Aorta (tissue), 5 donors: Measurements from ENCODE around the gene COG7. TPM values are rescaled to one million over a fixed set of nuclear protein-coding genes. Genes with fewer than 3 reads are reported as not detected.
A peak's percentile ranks its signal among the peaks of the same experiment; 100 is the strongest.

Source experiments
- ATAC-seq: fragments of 200-7000 bp; cut with Tn5 transposase; one replicate; pipeline ENCODE4 v1.9.1; 2022; ENCODE audit warnings: moderate library complexity; ENCODE audit not compliant: low FRiP score
- DNase-seq, 2 donors: peaks; one replicate each; pipeline ENCODE4 v3.0.0-alpha.2; 2020
- H3K27ac ChIP-seq, 2 donors: one replicate each; pipeline ENCODE4 v1.5.1; 2013; ENCODE audit warnings: low read length in 2 of 2, mild to moderate bottlenecking in 2 of 2, moderate library complexity in 2 of 2, control low read depth in 1 of 2, inconsistent platforms in 1 of 2, low read depth in 1 of 2
- H3K27me3 ChIP-seq, 2 donors: one replicate each; pipeline ENCODE4 v1.6.1; 2013; ENCODE audit warnings: control low read depth in 1 of 2, low read length in 1 of 2, mild to moderate bottlenecking in 1 of 2, moderate library complexity in 1 of 2; ENCODE audit not compliant: insufficient read depth in 2 of 2, control insufficient read depth in 1 of 2
- H3K36me3 ChIP-seq, 2 donors: one replicate each; pipeline ENCODE4 v1.6.1; 2013; ENCODE audit warnings: control low read depth in 1 of 2, low read length in 1 of 2, mild to moderate bottlenecking in 1 of 2; ENCODE audit not compliant: insufficient read depth in 2 of 2, control insufficient read depth in 1 of 2
- H3K4me1 ChIP-seq, 2 donors: one replicate each; pipeline ENCODE4 v1.6.1; 2013; ENCODE audit warnings: low read length in 2 of 2, control low read depth in 1 of 2, mild to moderate bottlenecking in 1 of 2, moderate library complexity in 1 of 2; ENCODE audit not compliant: insufficient read depth in 2 of 2, control insufficient read depth in 1 of 2
- H3K4me3 ChIP-seq, 2 donors: one replicate each; pipeline ENCODE4 v1.5.1; 2013; ENCODE audit warnings: low read length in 2 of 2, control low read depth in 1 of 2, mild to moderate bottlenecking in 1 of 2
- H3K9me3 ChIP-seq: one replicate; pipeline ENCODE4 v1.6.1; 2013; ENCODE audit warnings: mild to moderate bottlenecking, low read length; ENCODE audit not compliant: control insufficient read depth
- WGBS, 2 donors: extraction: QIAGEN DNeasy Blood & Tissue Kit; methylation state at CpG; one replicate each; pipeline ENCODE4 v1.1.7; 2013; 5-methylcytosine and 5-hydroxymethylcytosine counted together
- intact Hi-C, 2 donors: fragments of 100-400 bp; cut with DNase I; formaldehyde crosslinking; loops; one replicate each; pipeline versions ENCODE4 v1.14.2 to v1.15.0; 2022
- polyA plus RNA-seq, 2 donors: library from polyadenylated mRNA; stranded (reverse); fragments of 200-250 nt; gene quantifications; one replicate each; pipeline ENCODE4 v1.2.3, GENCODE V29; 2013
- total RNA-seq, 2 donors: library from RNA; stranded (reverse); fragmentation: NEBNext Ultra II Directional; extraction: Animal tissue kit (Norgen Biotek cat#: 25700); gene quantifications; one replicate each; pipeline ENCODE4 v1.2.1, GENCODE V29; 2021
- donor health status: healthy with polysubstance abuse.
- donor health status: Bipolar disorder and iron deficiency.
- donor health status: DM: no; HTN: no; CAD: no.
- donor health status: DM: no; HTN: no; CAD: no.
- donor health status: DM: yes; HTN: yes; CAD: no.

COG7 gene
- total and polyA plus RNA-seq, 4 donors = 12.5 to 50.2 (median 22.8) TPM

- Histone ChIP-seq H3K4me3 (no peak overlapping the region), H3K36me3 (peaks cover 18 to 23% of the 10 kb centered on the region in 2 donors)
These were observed 42.8 kb downstream of the COG7 start for GRCh38 chr16:23410176-23410575.

GRCh38 chr16:23409522-23409921 lies 43.5 kb downstream of the COG7 start:
- Histone ChIP-seq H3K4me3 (no peak overlapping the region), H3K36me3 (peaks cover 18 to 19% of the 10 kb centered on the region in 2 donors), H3K9me3 (no peaks in the 10 kb centered on the region), H3K27me3 (no peaks in the 10 kb centered on the region), H3K27ac (no peak overlapping the region), H3K4me1 (no peaks in the 10 kb centered on the region)
- no peak for ATAC-seq
- DNase-seq = no peak
- intact Hi-C loops = no loop called here
- 62 to 83% methylated on average over 2 of the region's 2 CpGs for WGBS, 2 donors

More at GRCh38 chr16:23410176-23410575, 42.8 kb downstream of the COG7 start:
- Histone ChIP-seq H3K27me3 (no peaks in the 10 kb centered on the region), H3K27ac (no peak overlapping the region), H3K9me3 (no peaks in the 10 kb centered on the region), H3K4me1 (no peaks in the 10 kb centered on the region)
- WGBS, 2 donors = 71 to 75% methylated on average over 4 of the region's 4 CpGs
- DNase-seq (no peak), ATAC-seq (no peak)
- intact Hi-C loops = no loop called here

GRCh38 chr16:23408823-23409298 lies 44.1 kb downstream of the COG7 start:
- H3K4me1 ChIP-seq = no peaks in the 10 kb centered on the region
- WGBS, 2 donors = 66 to 69% methylated on average over 7 of the region's 7 CpGs
- no peaks in the 10 kb centered on the region for H3K27me3 ChIP-seq
- intact Hi-C loops = no loop called here
- no peak overlapping the region for H3K4me3 ChIP-seq
- H3K9me3 ChIP-seq = no peaks in the 10 kb centered on the region
- no peak overlapping the region for H3K27ac ChIP-seq
- H3K36me3 ChIP-seq = peaks cover 13 to 17% of the 10 kb centered on the region in 2 donors
- no peak for DNase-seq
- ATAC-seq = peak; percentile 64

GRCh38 chr16:23408242-23408822 lies 44.7 kb downstream of the COG7 start:
- intact Hi-C loops = no loop called here
- Histone ChIP-seq H3K27me3 (no peaks in the 10 kb centered on the region), H3K4me3 (no peak overlapping the region), H3K36me3 (peaks cover 13 to 19% of the 10 kb centered on the region in 2 donors), H3K4me1 (no peaks in the 10 kb centered on the region), H3K9me3 (no peaks in the 10 kb centered on the region), H3K27ac (no peak overlapping the region)
- no peak for DNase-seq
- peak; percentile 26 for ATAC-seq
- 93 to 97% methylated on average over 10 to 21 of the region's 21 CpGs for WGBS, 2 donors

DNA sequence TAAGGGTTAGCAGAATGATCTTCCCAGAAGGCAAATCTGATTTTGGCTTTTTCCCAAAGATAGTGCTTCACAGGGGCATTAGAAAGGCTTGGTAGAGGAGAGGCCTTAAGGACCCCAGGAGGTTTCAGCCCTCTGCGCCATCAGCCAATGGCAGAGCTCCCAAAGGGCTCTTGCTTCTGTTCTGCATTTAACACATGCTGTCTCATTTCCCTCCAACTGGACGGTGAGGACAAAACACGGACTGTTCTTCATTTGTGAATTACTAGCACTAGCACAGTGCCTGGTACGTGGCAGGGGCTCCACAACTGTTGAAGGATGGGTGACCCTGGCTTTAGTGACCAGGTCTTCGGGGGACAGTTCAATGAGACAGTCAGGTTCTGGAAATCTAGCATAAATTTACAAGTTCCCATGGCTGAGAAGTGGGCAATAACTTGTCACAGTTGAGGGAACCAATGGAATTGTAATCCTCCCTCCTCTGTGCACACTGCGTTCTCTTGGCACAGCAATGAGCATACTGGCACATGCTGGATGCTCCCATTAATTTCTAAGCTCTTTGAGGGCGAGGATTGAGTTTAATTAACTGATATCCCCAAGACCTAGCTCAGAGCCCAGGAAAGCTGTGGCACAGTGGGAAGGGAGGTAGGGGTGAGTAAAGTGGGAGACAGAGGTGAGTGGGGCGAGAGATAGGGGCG lies 45.4 kb downstream of the COG7 start:
- no peak overlapping the region for H3K27ac ChIP-seq
- H3K36me3 ChIP-seq = peaks cover 14 to 17% of the 10 kb centered on the region in 2 donors
- H3K27me3 ChIP-seq = no peaks in the 10 kb centered on the region
- intact Hi-C loops = no loop called here
- DNase-seq = no peak
- no peaks in the 10 kb centered on the region for H3K9me3 ChIP-seq
- no peaks in the 10 kb centered on the region for H3K4me1 ChIP-seq
- 90% methylated on average over 9 of the region's 9 CpGs for WGBS, 2 donors
- H3K4me3 ChIP-seq = no peak overlapping the region
- ATAC-seq = no peak

- Histone ChIP-seq H3K36me3 (peaks cover 14% of the 10 kb centered on the region in 2 donors), H3K27ac (no peak overlapping the region), H3K9me3 (no peaks in the 10 kb centered on the region), H3K27me3 (no peaks in the 10 kb centered on the region), H3K4me1 (no peaks in the 10 kb centered on the region), H3K4me3 (no peak overlapping the region)
- no peak for ATAC-seq
- no peak for DNase-seq
- 93 to 95% methylated on average over 6 of the region's 6 CpGs for WGBS, 2 donors
- intact Hi-C loops = no loop called here
These were observed 46.3 kb downstream of the COG7 start for GRCh38 chr16:23406546-23407240.

DNA sequence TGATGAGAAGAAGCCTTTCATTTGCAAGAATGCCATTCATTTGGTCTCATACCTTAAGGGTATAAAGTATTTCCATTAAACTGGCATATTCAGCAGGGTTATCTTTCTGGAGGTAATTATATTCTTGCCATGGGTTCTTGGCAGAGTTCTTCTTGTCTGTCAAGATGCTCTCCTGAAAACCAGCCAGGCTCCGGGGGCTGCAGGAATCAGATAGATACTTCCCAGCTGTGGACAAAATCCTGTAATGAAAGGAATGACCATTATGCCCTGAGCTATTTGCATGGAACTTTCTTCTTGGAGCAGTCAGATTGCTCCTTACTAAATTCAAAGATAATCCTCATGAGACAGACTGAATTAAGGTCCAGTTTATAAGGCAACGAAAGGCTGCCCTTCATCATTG lies 47.0 kb downstream of the COG7 start:
- DNase-seq (no peak), ATAC-seq (no peak)
- Histone ChIP-seq H3K36me3 (peaks cover 14 to 16% of the 10 kb centered on the region in 2 donors), H3K27ac (no peak overlapping the region), H3K9me3 (no peaks in the 10 kb centered on the region), H3K27me3 (no peaks in the 10 kb centered on the region), H3K4me1 (no peaks in the 10 kb centered on the region), H3K4me3 (no peak overlapping the region)
- intact Hi-C loops = no loop called here
- WGBS, 2 donors = 50 to 71% methylated on average over 2 of the region's 2 CpGs

- Histone ChIP-seq H3K4me3 (no peak overlapping the region), H3K27ac (no peak overlapping the region), H3K9me3 (no peaks in the 10 kb centered on the region), H3K36me3 (peaks cover 14% of the 10 kb centered on the region in 2 donors), H3K27me3 (no peaks in the 10 kb centered on the region), H3K4me1 (no peaks in the 10 kb centered on the region)
- intact Hi-C loops = no loop called here
- ATAC-seq = no peak
- 72% methylated on average over 11 of the region's 11 CpGs for WGBS, 2 donors
- no peak for DNase-seq
These were observed 49.4 kb downstream of the COG7 start for GRCh38 chr16:23403547-23403946.
